ENCODE data around the gene OR8H2.
"Not testable (repeated sequence)": the region's sequence is repeated elsewhere in the genome, so short reads cannot be mapped to it uniquely, and the experiment has no call there.

The OR8H2 gene

GRCh38 chr11:56089697-56090096 lies 13.8 kb upstream of the OR8H2 start:
- H3K4me2 ChIP-seq: no peak overlapping the region
- H3K36me3 ChIP-seq (ENCODE audit: insufficient read depth): no peaks in the 10 kb centered on the region

GRCh38 chr11:56093008-56093407 lies 10.5 kb upstream of the OR8H2 start, which contains the start of gene OR8I2:
Gene OR8I2, plus strand, starts transcription at chr11:56093308. Its CDS starts 0 bp downstream, at chr11:56093308.
- H3K9ac ChIP-seq: no peak within 1 kb of the TSS
- no peak within 1 kb of the TSS for H2AFZ ChIP-seq (ENCODE audit: low read depth)
- H3K27me3 ChIP-seq (ENCODE audit: insufficient read depth, low read depth): no peaks in the 10 kb centered on the region
- H3K36me3 ChIP-seq (ENCODE audit: insufficient read depth): no peaks in the 10 kb centered on the region
- H3K4me2 ChIP-seq: no peak within 1 kb of the TSS
- H3K4me3 ChIP-seq (IDR thresholded peaks at IDR 0.05; ENCODE audit: insufficient read depth, low read depth, low read length): no peak within 1 kb of the TSS
- no peaks in the 10 kb centered on the region for H4K20me1 ChIP-seq (ENCODE audit: insufficient read depth)
- H3K27ac ChIP-seq: no peak within 1 kb of the TSS
- no peaks in the 10 kb centered on the region for H3K4me1 ChIP-seq (ENCODE audit: low read depth, poor library complexity, severe bottlenecking)
- no peak for TF ChIP-seq CTCF (conservative IDR thresholded peaks at IDR 0.05; ENCODE audit: low read depth, low read length)
- no peaks in the 10 kb centered on the region for H3K79me2 ChIP-seq (ENCODE audit: insufficient read depth, low read depth)

More at GRCh38 chr11:56089697-56090096, 13.8 kb upstream of the OR8H2 start:
- Histone ChIP-seq H3K79me2 (ENCODE audit: insufficient read depth, low read depth) (no peaks in the 10 kb centered on the region), H3K4me1 (ENCODE audit: low read depth, poor library complexity, severe bottlenecking) (no peaks in the 10 kb centered on the region), H3K27me3 (ENCODE audit: insufficient read depth, low read depth) (no peaks in the 10 kb centered on the region), H2AFZ (ENCODE audit: low read depth) (no peak overlapping the region), H3K27ac (no peak overlapping the region), H3K9ac (no peak overlapping the region), H3K4me3 (IDR thresholded peaks at IDR 0.05; ENCODE audit: insufficient read depth, low read depth, low read length) (no peak overlapping the region), H4K20me1 (ENCODE audit: insufficient read depth) (no peaks in the 10 kb centered on the region)
- TF ChIP-seq CTCF (conservative IDR thresholded peaks at IDR 0.05; ENCODE audit: low read depth, low read length): no peak

GRCh38 chr11:56122073-56122472 lies 18.6 kb downstream of the OR8H2 start, which contains the start of gene OR8H3:
Gene OR8H3, plus strand, starts transcription at chr11:56122373. Its CDS starts 0 bp downstream, at chr11:56122373.
- H3K79me2 ChIP-seq (ENCODE audit: insufficient read depth, low read depth): no peaks in the 10 kb centered on the region
- no peak within 1 kb of the TSS for H3K4me2 ChIP-seq
- no peak within 1 kb of the TSS for H3K27ac ChIP-seq
- no peak within 1 kb of the TSS for H2AFZ ChIP-seq (ENCODE audit: low read depth)
- no peak within 1 kb of the TSS for H3K9ac ChIP-seq
- H3K4me1 ChIP-seq (ENCODE audit: low read depth, poor library complexity, severe bottlenecking): no peaks in the 10 kb centered on the region
- no peaks in the 10 kb centered on the region for H4K20me1 ChIP-seq (ENCODE audit: insufficient read depth)
- no peak for TF ChIP-seq CTCF (conservative IDR thresholded peaks at IDR 0.05; ENCODE audit: low read depth, low read length)
- H3K36me3 ChIP-seq (ENCODE audit: insufficient read depth): no peaks in the 10 kb centered on the region
- no peaks in the 10 kb centered on the region for H3K27me3 ChIP-seq (ENCODE audit: insufficient read depth, low read depth)
- no peak within 1 kb of the TSS for H3K4me3 ChIP-seq (IDR thresholded peaks at IDR 0.05; ENCODE audit: insufficient read depth, low read depth, low read length)

- H3K4me1 ChIP-seq (ENCODE audit: low read depth, poor library complexity, severe bottlenecking): no peaks in the 10 kb centered on the region
- no peaks in the 10 kb centered on the region for H3K79me2 ChIP-seq (ENCODE audit: insufficient read depth, low read depth)
- H3K4me3 ChIP-seq (IDR thresholded peaks at IDR 0.05; ENCODE audit: insufficient read depth, low read depth, low read length): no peak within 1 kb of the TSS
- no peak within 1 kb of the TSS for H3K27ac ChIP-seq
- no peak for TF ChIP-seq CTCF (conservative IDR thresholded peaks at IDR 0.05; ENCODE audit: low read depth, low read length)
- H2AFZ ChIP-seq (ENCODE audit: low read depth): no peak within 1 kb of the TSS
- no peak within 1 kb of the TSS for H3K4me2 ChIP-seq
- no peaks in the 10 kb centered on the region for H3K36me3 ChIP-seq (ENCODE audit: insufficient read depth)
- no peak within 1 kb of the TSS for H3K9ac ChIP-seq
- H4K20me1 ChIP-seq (ENCODE audit: insufficient read depth): no peaks in the 10 kb centered on the region
- no peaks in the 10 kb centered on the region for H3K27me3 ChIP-seq (ENCODE audit: insufficient read depth, low read depth)
Measured at GRCh38 chr11:56140151-56140661, 36.7 kb downstream of the OR8H2 start, which contains the start of gene OR8J3. Gene OR8J3, minus strand, starts transcription at chr11:56140201. Its CDS starts 2,483 bp downstream, at chr11:56137718.

- H3K4me1 ChIP-seq (ENCODE audit: low read depth, poor library complexity, severe bottlenecking); H3K27me3 ChIP-seq (ENCODE audit: insufficient read depth, low read depth); H3K4me3 ChIP-seq (IDR thresholded peaks at IDR 0.05; ENCODE audit: insufficient read depth, low read depth, low read length); H3K4me2 ChIP-seq; H3K27ac ChIP-seq; H2AFZ ChIP-seq (ENCODE audit: low read depth); H3K36me3 ChIP-seq (ENCODE audit: insufficient read depth); H3K9ac ChIP-seq; H3K79me2 ChIP-seq (ENCODE audit: insufficient read depth, low read depth); H4K20me1 ChIP-seq (ENCODE audit: insufficient read depth): not testable (repeated sequence)
Measured at GRCh38 chr11:56143681-56144080, 40.2 kb downstream of the OR8H2 start.
